Stimulated activated CD4-positive, alpha-beta T cell treated with anti-CD3 and anti-CD28 coated beads, Interleukin-4, amount 100 ng/mL, for 1 hour (primary cell): ENCODE results near the gene MINDY4.

Experiments
- DNase-seq: peaks from one replicate; pipeline ENCODE4 v3.0.0-alpha.2; 2020

MINDY4 gene

DNA sequence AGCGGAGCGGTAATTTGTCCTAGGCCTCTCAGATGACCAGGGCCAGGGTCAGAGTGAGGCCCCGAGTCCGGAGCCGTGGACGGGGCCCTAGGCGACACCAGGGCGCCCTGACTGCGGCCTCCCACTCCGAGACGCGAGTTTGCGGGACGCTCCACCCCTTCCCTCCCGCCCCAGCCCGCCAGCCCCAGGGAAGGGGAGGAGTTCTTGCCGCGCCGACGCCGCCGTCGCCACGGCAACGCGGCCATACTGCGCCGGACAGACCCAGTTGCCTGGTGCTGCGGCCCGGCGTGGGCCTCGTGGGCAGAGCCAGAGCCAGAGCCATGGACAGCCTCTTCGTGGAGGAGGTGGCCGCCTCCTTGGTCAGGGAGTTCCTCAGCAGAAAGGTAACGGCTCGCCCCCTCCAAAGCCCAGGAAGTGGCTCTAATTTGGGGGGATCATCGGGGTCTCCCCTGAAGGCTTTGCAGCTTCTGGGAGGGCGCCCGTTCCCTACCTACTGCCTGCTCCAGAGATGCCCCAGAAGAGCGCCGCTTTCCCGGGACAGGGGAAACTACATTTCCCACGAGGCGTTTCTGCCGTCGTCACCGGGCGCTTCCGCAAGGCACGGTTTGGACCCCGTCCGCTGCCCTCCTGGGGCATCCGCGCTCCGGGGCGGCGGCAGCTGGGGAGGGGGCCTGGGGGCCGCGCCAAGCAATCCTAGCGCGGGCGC, at the start of gene MINDY4:
Gene MINDY4, plus strand, starts transcription at position 244 of the 706 bp plus-strand sequence. Its CDS starts 77 bp downstream, at position 321.
- peak; percentile 71 for DNase-seq

GRCh38 chr7:30722187-30722586, 49.0 kb upstream of the MINDY4 start:
- no peak for DNase-seq

DNA sequence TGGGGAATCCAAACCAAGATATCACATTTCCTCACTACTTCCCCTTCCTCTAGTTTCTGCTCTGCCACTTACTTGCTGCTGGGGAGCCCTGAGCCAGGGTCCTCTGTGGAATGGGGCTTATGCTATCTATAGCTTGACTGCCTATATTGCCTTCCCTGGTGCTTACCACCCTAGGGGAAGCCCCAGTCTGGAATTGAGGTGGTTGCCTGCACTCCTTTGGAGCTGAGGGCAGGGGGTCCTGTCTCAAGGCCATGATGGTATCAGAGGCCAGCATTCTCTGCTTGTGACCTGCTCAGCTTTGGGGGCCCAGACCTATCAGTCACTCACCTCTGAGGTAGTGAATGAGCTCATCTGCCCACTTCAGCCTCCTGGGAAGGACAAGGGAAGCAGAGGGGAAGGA, 48.5 kb upstream of the MINDY4 start:
- DNase-seq: no peak

GRCh38 chr7:30723776-30724175, 47.4 kb upstream of the MINDY4 start:
- no peak for DNase-seq

GRCh38 chr7:30726296-30727006, 44.8 kb upstream of the MINDY4 start:
- DNase-seq: peak; percentile 18

- DNase-seq: peak; percentile 22
These were observed 43.9 kb upstream of the MINDY4 start for GRCh38 chr7:30727061-30727945.

- DNase-seq: no peak
These were observed 42.6 kb upstream of the MINDY4 start for GRCh38 chr7:30728591-30729100.

DNA sequence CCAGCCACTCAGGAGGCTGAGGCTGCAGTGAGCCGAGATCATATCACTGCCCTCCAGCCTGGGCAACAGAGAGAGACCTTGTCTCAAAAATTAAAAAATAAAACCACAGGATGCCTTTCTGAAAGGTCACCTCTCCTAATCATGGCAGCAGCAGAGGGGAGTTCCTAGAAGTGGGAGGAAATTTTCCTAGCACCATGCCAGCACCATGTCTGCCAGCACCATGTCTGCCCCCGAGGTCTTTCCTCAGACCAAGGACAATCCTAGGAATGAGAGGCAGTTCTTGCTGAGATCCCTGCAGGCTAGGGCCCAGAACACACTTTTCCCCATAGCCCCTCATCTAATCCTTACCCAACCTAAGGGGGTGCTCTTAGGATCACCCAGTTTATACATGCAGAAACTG, 41.6 kb upstream of the MINDY4 start:
- DNase-seq: no peak

GRCh38 chr7:30730097-30730496, 41.1 kb upstream of the MINDY4 start:
- no peak for DNase-seq

- no peak for DNase-seq
These were observed 40.2 kb upstream of the MINDY4 start for GRCh38 chr7:30730996-30731395.

GRCh38 chr7:30731581-30731980, 39.6 kb upstream of the MINDY4 start:
- no peak for DNase-seq

- no peak for DNase-seq
These were observed 38.6 kb upstream of the MINDY4 start for GRCh38 chr7:30732606-30733005.

GRCh38 chr7:30733216-30733615, 38.0 kb upstream of the MINDY4 start:
- DNase-seq: no peak

GRCh38 chr7:30733691-30734090, 37.5 kb upstream of the MINDY4 start:
- no peak for DNase-seq

DNA sequence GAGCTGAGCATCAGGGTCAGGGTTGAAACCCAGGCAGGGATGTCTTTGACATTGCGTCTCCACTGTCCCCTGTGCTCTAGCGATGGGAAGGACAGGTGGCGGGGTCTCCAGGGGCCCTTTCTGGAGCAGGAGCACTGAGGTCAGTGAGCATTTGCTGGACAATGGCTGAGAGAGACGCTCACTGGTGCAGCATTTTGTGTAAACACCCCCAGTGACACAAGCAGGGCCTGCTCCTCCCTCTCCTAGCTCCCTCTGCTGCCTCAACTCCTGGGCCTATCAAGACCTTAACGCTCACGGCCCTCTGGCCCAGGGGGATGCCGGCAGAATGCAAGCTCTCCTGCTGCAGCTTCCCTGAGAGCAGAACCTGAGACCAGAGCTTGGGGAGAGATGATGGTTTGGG, 36.7 kb upstream of the MINDY4 start:
- DNase-seq: no peak

DNA sequence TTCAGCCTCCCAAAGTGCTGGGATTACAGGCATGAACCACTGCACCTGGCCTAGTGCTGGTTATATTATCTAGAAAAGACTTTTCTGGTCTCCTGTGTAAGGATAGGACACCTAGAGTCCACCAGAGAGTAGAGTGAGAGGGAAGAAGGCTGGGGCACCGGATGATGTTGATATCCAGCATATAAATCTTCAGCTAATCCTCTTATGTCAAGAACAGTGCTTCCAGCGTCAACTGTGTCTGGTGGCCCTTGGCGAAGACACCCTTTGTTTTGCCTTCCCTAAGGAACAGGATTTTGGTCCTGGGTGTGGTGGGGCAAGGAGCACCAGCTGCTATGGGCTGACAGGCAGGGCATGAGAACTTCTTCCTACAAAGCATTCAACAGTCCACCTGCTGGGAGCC, 35.6 kb upstream of the MINDY4 start:
- DNase-seq: no peak

- no peak for DNase-seq
These were observed 34.9 kb upstream of the MINDY4 start for GRCh38 chr7:30736291-30736690.

DNA sequence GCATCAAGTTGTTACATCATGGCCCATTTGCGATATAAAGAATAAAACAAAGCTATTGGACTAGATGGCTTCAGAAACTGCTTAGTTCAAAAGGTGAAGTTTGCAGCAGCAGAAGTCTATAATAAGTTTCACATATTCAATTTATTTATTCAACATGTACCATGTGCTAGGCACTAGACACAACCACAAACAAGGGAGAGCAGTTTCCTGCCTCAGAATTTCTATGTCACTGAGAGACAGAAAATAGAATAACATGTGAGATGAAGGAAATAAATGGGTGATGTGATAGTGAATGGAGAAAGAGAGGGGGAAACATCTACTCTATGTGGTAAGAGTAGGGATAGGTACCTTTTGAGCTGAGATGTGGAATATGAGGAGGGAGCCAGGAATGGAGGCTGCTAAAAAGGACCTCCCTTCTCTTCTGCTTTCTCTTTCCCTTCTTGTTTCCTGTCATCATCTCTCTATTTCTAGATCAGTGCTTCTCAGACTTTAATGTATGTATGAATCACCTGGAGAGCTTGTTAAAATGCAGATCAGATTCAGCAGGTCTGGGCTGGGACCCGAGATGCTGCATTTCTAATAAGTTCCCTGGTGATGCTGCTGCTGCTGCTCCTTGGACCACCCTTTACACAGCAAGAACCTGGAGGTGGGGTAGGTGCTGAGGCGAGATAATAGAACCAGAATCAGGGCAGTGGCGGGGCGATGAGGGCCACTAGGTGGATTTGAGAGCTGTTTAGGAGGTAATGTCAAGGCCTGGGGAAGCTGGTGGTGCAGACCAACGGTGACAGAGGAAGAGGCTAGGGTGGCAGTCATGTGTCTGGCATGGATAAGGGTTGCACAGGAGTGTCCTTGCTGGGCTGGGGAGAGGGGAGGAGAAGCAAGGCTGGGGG, 32.9 kb upstream of the MINDY4 start:
- DNase-seq: peak; percentile 11

DNA sequence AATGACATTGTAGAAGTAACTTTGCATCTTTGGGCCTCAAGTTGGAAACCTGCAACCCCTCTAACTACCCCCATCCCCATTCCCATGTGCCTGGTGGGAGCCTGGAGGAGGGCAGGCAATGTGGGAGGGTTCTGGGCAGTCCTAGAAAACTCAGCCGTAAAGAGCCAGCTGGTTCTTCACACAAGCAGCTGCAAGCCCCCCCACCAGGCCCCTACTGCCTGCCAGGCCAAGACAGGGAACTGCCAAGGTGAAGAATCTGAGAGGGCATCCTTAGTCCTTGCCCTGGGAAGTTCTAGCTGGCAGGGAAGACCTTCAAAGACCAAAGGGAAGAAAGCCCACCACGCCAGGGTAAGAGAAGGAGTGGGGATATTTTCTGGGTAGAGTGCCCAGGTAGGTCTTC, 31.5 kb upstream of the MINDY4 start:
- no peak for DNase-seq

GRCh38 chr7:30740417-30741181, 30.6 kb upstream of the MINDY4 start:
- peak; percentile 75 for DNase-seq

- DNase-seq: no peak
These were observed 29.9 kb upstream of the MINDY4 start for GRCh38 chr7:30741289-30741688.
